Erythroblast (primary cell): Measurements from ENCODE around the gene ARHGAP26.

Experiments
- GATA1 ChIP-seq: IDR thresholded peaks from 2 replicates; pipeline ENCODE4 v1.6.1; 2011; ENCODE audit warnings: low read depth, mild to moderate bottlenecking, control low read depth, low read length, moderate library complexity
- POLR2A ChIP-seq: IDR thresholded peaks from 2 replicates; pipeline ENCODE4 v1.6.1; 2011; ENCODE audit warnings: mild to moderate bottlenecking, low read length

DNA sequence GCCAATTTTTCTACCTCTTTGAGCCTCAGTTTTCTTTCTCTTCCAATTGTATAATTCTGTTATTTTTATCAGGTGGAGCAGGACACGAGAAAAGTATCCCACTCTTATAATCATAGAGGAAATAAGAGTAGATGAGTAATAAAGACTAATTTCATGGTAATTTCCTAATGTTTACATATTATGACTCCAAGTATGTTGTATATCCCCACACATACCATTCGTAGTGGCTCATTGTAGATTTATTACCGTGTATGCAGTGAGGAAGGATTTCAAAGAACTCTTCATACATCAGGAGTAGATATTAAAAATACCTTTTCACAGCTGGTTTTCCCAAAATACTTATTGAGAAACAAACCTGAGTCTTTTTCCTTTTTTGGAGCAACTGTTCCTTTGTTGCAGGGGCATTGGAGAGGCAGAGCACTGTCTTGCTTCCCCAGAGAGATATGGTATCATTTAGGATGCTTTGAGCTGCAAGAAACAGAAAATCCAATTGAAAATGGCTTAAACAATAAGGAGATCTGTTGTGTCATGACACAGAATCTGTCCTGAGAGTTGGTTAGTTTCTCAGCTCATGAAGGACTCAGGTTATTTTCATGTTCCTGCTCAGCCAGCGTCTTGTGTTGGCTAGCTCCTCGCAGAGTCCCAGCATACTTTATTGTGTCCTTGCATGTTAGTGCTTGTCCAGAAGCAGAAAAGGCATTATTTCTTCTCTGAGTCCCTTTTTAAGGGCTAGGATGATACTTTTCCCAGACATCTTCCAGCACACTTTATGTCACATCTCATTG, 291.2 kb downstream of the ARHGAP26 start:
- TF ChIP-seq POLR2A, result no peak
- no peak for TF ChIP-seq GATA1
